ENCODE results near the gene SNRPF. TPM values are rescaled to one million over a fixed set of nuclear protein-coding genes. Genes with fewer than 3 reads are reported as not detected.

SNRPF gene
- total and polyA plus RNA-seq, 2 of the 8 experiments (the other 6 are each of a cell fraction or from before 2014, with no cell fraction given), result 58.5 to 79.7 TPM

GRCh38 chr12:95882873-95883272 is 24.1 kb downstream of the SNRPF start:
- Histone ChIP-seq H3K4me2 (ENCODE audit: insufficient read depth in 1 of 2, low read depth in 2 of 2, low read length in 2 of 2) (no peak overlapping the region), H3K27me3 (replicated peaks in 1 of 4; ENCODE audit: control insufficient read depth in 3 of 4, extremely low read depth in 1 of 4, insufficient read depth in 3 of 4, low read length in 3 of 4) (no peaks in the 10 kb centered on the region), H4K5ac (ENCODE audit: insufficient read length, low read depth, low read length) (no peak overlapping the region), H3K4ac (replicated peaks; ENCODE audit: insufficient read length, low read depth, low read length) (no peak overlapping the region), H3K4me3 (ENCODE audit: extremely low read depth in 1 of 4, insufficient read depth in 2 of 4, low read depth in 3 of 4, low read length in 4 of 4) (no peak overlapping the region), H2BK5ac (ENCODE audit: low read depth, low read length) (no peak overlapping the region), H3K23ac (ENCODE audit: insufficient read length) (no peak overlapping the region), H4K20me1 (replicated peaks in 1 of 2; ENCODE audit: control insufficient read depth in 1 of 2, insufficient read depth in 2 of 2, low read length in 2 of 2) (no peaks in the 10 kb centered on the region), H3K56ac (replicated peaks; ENCODE audit: insufficient read length, low read depth, low read length) (no peak overlapping the region), H3K4me1 (replicated peaks in 1 of 4; ENCODE audit: control insufficient read depth in 3 of 4, insufficient read depth in 4 of 4, low read length in 3 of 4) (no peaks in the 10 kb centered on the region), H3K36me3 (ENCODE audit: control insufficient read depth in 2 of 4, insufficient read depth in 4 of 4, low read length in 3 of 4) (no peaks in the 10 kb centered on the region), H3K18ac (ENCODE audit: extremely low read depth, low read length) (no peak overlapping the region), H3K9ac (replicated peaks in 1 of 4; ENCODE audit: extremely low read depth in 1 of 4, low read depth in 3 of 4, low read length in 3 of 4) (no peak overlapping the region), H3K79me2 (ENCODE audit: control insufficient read depth in 1 of 2, insufficient read depth in 2 of 2, low read length in 2 of 2) (no peaks in the 10 kb centered on the region), H4K91ac (replicated peaks; ENCODE audit: insufficient read length, low read length) (no peak overlapping the region), H2BK120ac (replicated peaks; ENCODE audit: low read depth, low read length) (no peak overlapping the region), H2BK12ac (ENCODE audit: low read depth, low read length) (no peak overlapping the region), H2BK20ac (ENCODE audit: low read length) (no peak overlapping the region), H3K27ac (ENCODE audit: low read depth, low read length) (no peak overlapping the region), H2AK5ac (ENCODE audit: low read depth, low read length) (no peak overlapping the region), H3K23me2 (ENCODE audit: low read depth, low read length) (no peaks in the 10 kb centered on the region), H2BK15ac (ENCODE audit: low read length) (no peak overlapping the region), H4K8ac (ENCODE audit: extremely low read depth, insufficient read depth, low read length) (no peak overlapping the region), H3K79me1 (ENCODE audit: low read depth, low read length) (no peaks in the 10 kb centered on the region), H2AFZ (ENCODE audit: low read length) (no peak overlapping the region), H3K14ac (ENCODE audit: insufficient read length) (no peak overlapping the region), H3K9me3 (ENCODE audit: insufficient read depth in 2 of 2, low read depth in 1 of 2, low read length in 1 of 2) (0 out of 4 replicates have a peak, but pooled peaks cover 0 to 3% of the 10 kb centered on the region in 2 experiments)
- ChIA-PET CTCF (ENCODE audit: partially characterized antibody) (interaction anchor here (1.3 to 1.7 kb wide), 2 partner anchors 36 to 115 kb away, joined by 4 to 8 read pairs; no protein-coding TSS in a partner anchor), POLR2A (ENCODE audit: partially characterized antibody) (interaction anchor here (1.4 to 2.0 kb wide), 3 partner anchors 8 to 23 kb away, joined by 3 to 6 read pairs (median 5); no protein-coding TSS in a partner anchor)
- no peak for FAIRE-seq
- DNase-seq (ENCODE audit: low read depth in 1 of 2, low spot score in 2 of 2), result no peak
- WGBS, 2 experiments (ENCODE audit: extremely low coverage in 1 of 2, insufficient coverage in 1 of 2, insufficient read length in 1 of 2, insufficient replicate concordance in 2 of 2, low coverage in 1 of 2, low lambda C conversion rate in 2 of 2, missing lambda C conversion rate in 1 of 2), result 90% methylated on average over 4 of the region's 4 CpGs; no CpG with 5 or more reads in 1 of the 2 experiments
- TF ChIP-seq SRF (IDR thresholded peaks at IDR 0.05; ENCODE audit: low read depth, low read length), result no peak
- TF ChIP-seq ZNF274 (IDR thresholded peaks at IDR 0.05; ENCODE audit: borderline replicate concordance, extremely low read depth, low read length), result no peak
- no peak for TF ChIP-seq CHD1 (IDR thresholded peaks at IDR 0.05; ENCODE audit: low read depth, low read length)
- no peak for TF ChIP-seq CEBPB (IDR thresholded peaks at IDR 0.05; ENCODE audit: low read depth, low read length)
